T-helper 17 cell (primary cell): ENCODE data around the gene SMIM13. TPM values are rescaled to one million over a fixed set of nuclear protein-coding genes. Genes with fewer than 3 reads are reported as not detected.
A peak's percentile ranks its signal among the peaks of the same experiment; 100 is the strongest.

Source experiments
- ATAC-seq: fragments of 150-1000 bp; cut with Tn5 transposase; 2 replicates; pipeline ENCODE4 v1.10.0; 2021; ENCODE audit warnings: mild to moderate bottlenecking, moderate library complexity
- DNase-seq, 3 donors: peaks; one replicate each; pipeline versions ENCODE4 v3.0.0 to v3.0.0-alpha.2; 2020 to 2021
- H3K9me3 ChIP-seq: one replicate; pipeline ENCODE4 v1.7.0; 2013; ENCODE audit warnings: low read length, mild to moderate bottlenecking; ENCODE audit not compliant: control insufficient read depth, poor library complexity, severe bottlenecking
- H3K27ac Mint-ChIP-seq: one replicate; pipeline ENCODE4 v1.8.0; 2022; ENCODE audit warnings: mild to moderate bottlenecking, moderate library complexity, mixed read lengths
- H3K27me3 Mint-ChIP-seq: one replicate; pipeline ENCODE4 v1.8.0; 2022; ENCODE audit warnings: mixed read lengths
- H3K36me3 Mint-ChIP-seq: one replicate; pipeline ENCODE4 v1.8.0; 2022; ENCODE audit warnings: low read depth, mixed read lengths
- H3K4me1 Mint-ChIP-seq: one replicate; pipeline ENCODE4 v1.8.0; 2022; ENCODE audit warnings: mild to moderate bottlenecking, mixed read lengths
- H3K4me3 Mint-ChIP-seq: one replicate; pipeline ENCODE4 v1.8.0; 2022; ENCODE audit warnings: mild to moderate bottlenecking, moderate library complexity, mixed read lengths
- total RNA-seq, 4 donors: library from RNA in 2 of 4; stranded (reverse) in 2 of 4; gene quantifications; one replicate each; pipeline ENCODE4 v1.2.3 and lab custom pipeline; 2022 to 2026

SMIM13 gene
- total RNA-seq, 2 donors from 2014 or later: 7.5 to 10.1 TPM

DNA sequence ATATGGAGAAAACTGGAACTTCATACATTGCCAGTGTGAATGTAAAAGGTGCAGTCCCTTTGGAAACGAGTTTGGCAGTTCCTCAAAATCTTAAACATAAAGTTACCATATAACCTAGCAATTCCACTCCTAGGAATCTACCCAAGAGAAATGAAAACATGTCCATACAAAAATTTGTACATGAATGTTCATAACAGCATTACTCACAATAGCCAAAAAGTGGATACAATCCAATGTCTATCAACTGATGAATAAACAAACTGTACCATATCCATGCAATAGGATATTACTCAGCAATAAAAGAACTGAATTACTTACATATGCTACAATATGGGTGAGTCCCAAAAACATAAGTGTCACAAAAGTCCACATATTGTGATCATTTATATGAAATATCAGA lies 66.6 kb downstream of the SMIM13 start:
- H3K36me3 Mint-ChIP-seq: no peaks in the 10 kb centered on the region
- H3K27me3 Mint-ChIP-seq: no peaks in the 10 kb centered on the region
- no peak for ATAC-seq
- no peak overlapping the region for H3K4me3 Mint-ChIP-seq
- H3K4me1 Mint-ChIP-seq: peaks cover 13% of the 10 kb centered on the region
- no peak overlapping the region for H3K27ac Mint-ChIP-seq
- no peak for DNase-seq
- H3K9me3 ChIP-seq: no peaks in the 10 kb centered on the region

DNA sequence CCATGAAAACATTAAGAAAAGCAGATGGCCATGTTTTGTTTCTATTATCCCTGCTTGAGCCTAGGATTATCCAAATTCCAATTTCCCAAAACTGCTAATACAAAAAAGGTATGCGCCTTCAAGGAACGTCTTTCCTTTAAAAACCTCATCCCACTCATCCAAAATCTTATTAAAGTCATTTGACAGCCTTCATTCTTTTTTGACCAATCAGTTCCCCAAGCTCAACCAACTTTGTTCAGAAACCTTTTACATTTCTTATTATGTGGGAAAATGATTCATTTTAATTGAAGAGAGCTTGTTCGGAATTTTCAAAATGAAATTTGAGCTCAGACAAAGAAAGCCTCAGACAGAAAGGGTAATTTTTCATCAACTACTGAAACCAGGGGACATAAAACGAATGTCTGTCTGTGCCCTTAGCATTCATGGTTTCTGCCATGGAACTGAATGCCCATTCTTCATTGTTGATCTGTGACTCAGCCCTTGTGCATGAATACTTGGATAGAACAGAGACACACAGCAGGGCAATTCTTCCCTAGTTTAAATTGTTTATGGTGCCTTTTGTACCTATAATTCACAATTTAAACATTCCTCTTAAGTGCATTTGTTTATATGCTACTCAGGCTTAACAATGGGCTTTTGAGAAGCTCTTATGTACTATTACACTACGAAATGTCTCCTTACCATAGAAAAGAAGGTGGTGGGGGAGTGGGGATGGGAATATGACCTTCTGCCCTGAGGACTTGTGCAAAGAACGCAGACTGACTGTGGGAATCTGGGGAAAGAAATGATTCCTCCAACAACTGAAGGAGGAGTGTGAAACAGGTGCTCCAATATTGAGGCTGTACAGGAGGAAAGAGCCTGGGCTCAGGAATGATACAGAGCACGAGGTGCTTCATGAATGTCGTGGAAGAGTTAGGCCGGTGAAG lies 67.7 kb downstream of the SMIM13 start:
- H3K36me3 Mint-ChIP-seq: peaks cover 2% of the 10 kb centered on the region
- no peak overlapping the region for H3K4me3 Mint-ChIP-seq
- H3K4me1 Mint-ChIP-seq: peaks cover 13% of the 10 kb centered on the region
- H3K27me3 Mint-ChIP-seq: no peaks in the 10 kb centered on the region
- ATAC-seq: no peak
- no peak for DNase-seq
- H3K9me3 ChIP-seq: no peaks in the 10 kb centered on the region
- no peak overlapping the region for H3K27ac Mint-ChIP-seq

DNA sequence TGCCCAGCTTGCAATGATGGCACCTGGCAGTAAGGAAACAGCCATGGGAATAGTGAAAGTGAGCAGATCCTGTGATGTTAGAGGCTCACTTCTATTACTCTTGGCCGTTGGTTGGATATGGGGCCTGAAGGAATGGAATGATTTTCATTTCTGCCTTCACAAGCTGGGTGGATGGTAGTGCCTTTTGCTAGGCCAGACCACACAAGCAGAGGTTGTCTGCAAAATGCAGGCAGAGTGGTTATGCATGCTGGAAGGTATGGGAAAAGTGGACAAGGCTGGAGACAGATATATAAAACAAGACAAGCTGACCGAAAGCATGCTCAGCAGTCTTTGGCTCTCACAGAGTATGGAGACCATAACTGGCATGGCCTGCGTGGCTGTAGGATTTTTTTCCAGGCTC lies 68.6 kb downstream of the SMIM13 start:
- no peak overlapping the region for H3K4me3 Mint-ChIP-seq
- DNase-seq: no peak
- H3K9me3 ChIP-seq: no peaks in the 10 kb centered on the region
- peaks cover 13% of the 10 kb centered on the region for H3K4me1 Mint-ChIP-seq
- peaks cover 2% of the 10 kb centered on the region for H3K36me3 Mint-ChIP-seq
- H3K27ac Mint-ChIP-seq: no peak overlapping the region
- ATAC-seq: no peak
- no peaks in the 10 kb centered on the region for H3K27me3 Mint-ChIP-seq

DNA sequence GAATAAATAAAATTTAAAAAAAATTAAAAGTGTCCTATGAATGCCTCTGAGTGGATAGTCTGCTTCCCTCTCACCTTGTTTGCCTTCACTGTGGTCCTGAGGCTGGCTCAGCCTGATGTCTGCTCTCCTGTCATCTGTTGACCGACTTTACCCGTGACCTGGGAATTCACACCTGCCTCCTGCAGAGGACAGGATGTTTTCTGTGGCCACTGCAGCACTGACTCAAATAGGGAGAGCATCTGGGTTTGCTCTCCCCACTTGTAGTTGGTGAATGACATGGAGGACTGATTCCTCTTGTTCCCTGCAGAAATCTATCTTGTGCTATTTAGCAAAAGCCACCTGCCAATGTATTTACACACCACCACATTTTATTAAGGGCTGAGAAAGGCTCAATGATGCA lies 70.3 kb downstream of the SMIM13 start:
- ATAC-seq (no peak), DNase-seq (no peak)
- peaks cover 2% of the 10 kb centered on the region for H3K36me3 Mint-ChIP-seq
- no peaks in the 10 kb centered on the region for H3K27me3 Mint-ChIP-seq
- no peak overlapping the region for H3K4me3 Mint-ChIP-seq
- H3K27ac Mint-ChIP-seq: no peak overlapping the region
- peaks cover 13% of the 10 kb centered on the region for H3K4me1 Mint-ChIP-seq
- H3K9me3 ChIP-seq: no peaks in the 10 kb centered on the region

DNA sequence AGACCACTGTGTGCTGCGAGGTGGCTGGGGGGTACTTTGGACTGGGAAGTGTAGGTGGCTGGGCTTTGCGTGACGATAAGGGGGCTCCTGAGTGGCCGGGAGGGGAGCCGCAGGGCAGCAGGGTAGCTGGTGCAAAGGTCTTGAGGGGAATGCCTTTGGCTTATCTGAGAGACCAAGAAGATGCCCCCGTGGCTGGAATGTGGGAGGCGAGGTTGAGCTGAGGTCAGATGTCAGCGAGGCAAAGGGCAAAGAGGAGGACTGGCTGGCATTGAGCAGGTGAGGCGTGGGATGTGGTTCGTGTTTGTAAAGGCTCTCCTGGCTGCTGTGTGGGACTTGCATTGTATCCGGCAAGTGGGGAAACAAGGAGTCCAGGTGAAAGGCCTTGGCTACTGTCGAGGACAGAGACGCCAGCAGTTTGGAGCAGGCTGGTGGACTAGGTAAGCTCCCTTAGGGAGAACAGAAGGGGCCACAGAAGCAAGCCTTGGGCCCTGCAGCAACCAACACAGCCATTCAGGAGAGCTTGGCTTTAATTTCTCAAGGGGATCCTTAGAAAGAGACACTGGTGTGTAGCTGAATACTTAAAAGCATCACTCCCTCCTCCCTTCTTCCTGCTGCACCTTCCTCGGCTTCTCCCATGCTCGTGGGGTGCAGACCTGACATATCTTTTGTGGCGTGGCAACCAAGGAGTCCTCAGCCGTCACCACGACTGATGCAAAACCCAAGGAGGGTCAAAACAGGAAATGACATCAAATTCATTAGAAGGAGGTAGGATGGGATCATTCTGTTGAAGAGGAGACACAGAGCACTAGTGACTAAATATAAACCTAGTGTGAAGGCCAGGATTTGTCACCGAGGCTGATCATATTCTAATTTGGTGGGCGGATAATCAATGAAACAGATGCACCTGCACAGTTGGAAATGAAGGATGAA lies 71.3 kb downstream of the SMIM13 start:
- ATAC-seq (no peak), DNase-seq (no peak)
- H3K27ac Mint-ChIP-seq: no peak overlapping the region
- H3K4me3 Mint-ChIP-seq: no peak overlapping the region
- H3K27me3 Mint-ChIP-seq: no peaks in the 10 kb centered on the region
- peaks cover 13% of the 10 kb centered on the region for H3K4me1 Mint-ChIP-seq
- H3K9me3 ChIP-seq: no peaks in the 10 kb centered on the region
- peaks cover 2% of the 10 kb centered on the region for H3K36me3 Mint-ChIP-seq

DNA sequence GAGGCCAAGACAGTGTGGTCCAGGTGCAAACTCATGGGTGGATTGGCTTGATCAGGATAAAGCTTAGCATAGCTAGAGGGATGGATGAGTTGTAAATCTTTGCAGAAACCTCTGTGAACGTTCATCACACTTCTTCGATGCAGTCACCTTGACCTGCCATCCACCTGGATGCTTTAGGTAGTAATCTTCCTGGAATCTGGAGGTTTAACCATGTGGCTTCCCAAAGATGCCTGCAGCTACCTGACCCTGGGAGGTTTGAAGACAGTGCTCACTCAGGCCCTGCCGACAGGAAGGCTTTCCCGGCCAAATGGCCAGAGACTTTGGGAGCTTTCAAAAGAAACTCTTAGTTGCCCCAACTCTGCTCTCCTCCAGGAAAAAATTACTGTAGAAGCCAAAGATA lies 73.3 kb downstream of the SMIM13 start:
- no peak for DNase-seq
- H3K36me3 Mint-ChIP-seq: peaks cover 2% of the 10 kb centered on the region
- H3K27me3 Mint-ChIP-seq: no peaks in the 10 kb centered on the region
- peaks cover 13% of the 10 kb centered on the region for H3K4me1 Mint-ChIP-seq
- H3K27ac Mint-ChIP-seq: no peak overlapping the region
- ATAC-seq: no peak
- H3K4me3 Mint-ChIP-seq: no peak overlapping the region
- H3K9me3 ChIP-seq: no peaks in the 10 kb centered on the region

DNA sequence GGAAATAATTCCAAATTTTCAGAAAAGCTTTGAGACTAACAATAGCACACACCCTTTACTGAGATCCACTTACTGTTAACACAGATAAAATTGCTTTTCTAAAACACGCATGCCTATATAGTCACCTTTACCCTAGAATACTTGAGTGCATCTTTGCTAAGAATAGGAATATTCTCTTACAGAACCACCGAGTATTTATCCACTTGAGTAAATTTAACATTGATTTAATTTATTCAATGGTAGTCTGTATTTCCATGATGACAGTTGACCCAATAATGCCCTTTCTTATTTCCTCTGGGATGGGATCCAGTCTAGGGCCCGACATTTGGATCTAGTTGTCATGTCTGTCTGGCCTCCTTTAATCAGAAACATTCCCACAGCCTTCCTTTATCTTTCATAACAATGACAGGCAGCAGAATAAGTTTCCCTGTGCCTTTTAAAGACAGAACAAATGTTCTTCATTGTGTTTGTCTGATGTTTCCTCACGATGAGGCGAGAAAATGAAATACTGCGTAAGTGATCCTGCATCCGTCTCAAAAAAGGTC lies 74.5 kb downstream of the SMIM13 start:
- Mint-ChIP-seq H3K27me3 (no peaks in the 10 kb centered on the region), H3K27ac (no peak overlapping the region), H3K4me1 (peaks cover 20% of the 10 kb centered on the region), H3K4me3 (no peak overlapping the region), H3K36me3 (peaks cover 2% of the 10 kb centered on the region)
- H3K9me3 ChIP-seq: no peaks in the 10 kb centered on the region
- DNase-seq (no peak), ATAC-seq (no peak)

DNA sequence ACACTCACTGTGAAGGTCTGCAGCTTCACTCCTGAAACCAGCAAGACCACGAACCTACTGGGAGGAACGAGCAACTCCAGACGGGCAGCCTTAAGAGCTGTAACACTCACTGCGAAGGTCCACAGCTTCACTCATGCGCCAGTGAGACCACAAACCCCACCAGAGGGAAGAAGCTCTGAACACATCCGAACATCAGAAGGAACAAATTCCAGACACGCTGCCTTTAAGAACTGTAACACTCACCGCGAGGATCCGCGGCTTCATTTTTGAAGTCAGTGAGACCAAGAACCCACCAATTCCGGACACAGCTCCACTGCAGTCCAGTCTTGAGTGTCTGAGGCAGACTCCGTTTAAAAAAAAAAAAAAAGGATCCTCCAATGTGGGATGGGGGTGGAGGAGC lies 78.3 kb downstream of the SMIM13 start:
- H3K4me3 Mint-ChIP-seq: no peak overlapping the region
- peaks cover 11% of the 10 kb centered on the region for H3K4me1 Mint-ChIP-seq
- ATAC-seq: no peak
- H3K9me3 ChIP-seq: no peaks in the 10 kb centered on the region
- no peak for DNase-seq
- no peak overlapping the region for H3K27ac Mint-ChIP-seq
- H3K27me3 Mint-ChIP-seq: no peaks in the 10 kb centered on the region
- H3K36me3 Mint-ChIP-seq: no peaks in the 10 kb centered on the region

DNA sequence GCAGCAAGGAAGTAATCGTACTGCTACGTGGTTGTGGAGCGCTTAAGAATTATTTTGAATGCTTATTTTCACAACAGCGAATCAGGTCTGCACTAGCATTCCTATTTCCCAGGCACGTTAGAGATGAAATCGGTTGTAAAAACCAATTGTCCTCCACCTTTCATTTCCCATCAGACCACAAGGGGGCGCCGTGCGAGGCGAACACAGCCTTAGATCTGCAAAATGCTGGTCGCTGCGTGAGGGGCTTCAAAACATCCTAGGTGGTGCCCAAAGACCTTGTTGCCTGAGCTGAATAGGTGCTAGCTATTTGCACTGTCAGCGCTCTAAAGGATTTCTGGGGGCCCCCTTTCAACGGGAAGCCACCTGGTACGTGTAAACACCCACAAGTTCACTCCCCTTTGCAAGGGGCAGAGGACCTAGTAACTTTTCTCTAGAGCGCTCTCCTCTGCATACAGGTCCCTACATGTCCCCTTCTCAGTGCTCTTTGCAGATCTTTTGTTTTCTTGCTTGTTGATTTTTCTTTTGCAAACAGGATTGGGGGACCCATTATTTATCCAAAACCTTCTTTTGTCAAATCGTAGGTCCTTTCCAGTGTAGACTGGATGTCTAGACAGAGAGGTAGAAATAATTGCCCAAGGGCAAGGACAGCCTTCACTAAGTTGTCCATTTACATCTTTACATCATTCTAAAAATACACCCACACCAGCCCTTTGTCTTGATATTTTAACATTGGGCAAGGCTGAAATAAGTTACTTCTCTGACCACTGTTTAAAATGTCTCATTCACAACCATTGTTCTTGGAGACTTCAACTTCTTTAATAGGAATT lies 79.1 kb downstream of the SMIM13 start:
- Mint-ChIP-seq H3K27me3 (no peaks in the 10 kb centered on the region), H3K4me1 (peaks cover 11% of the 10 kb centered on the region), H3K27ac (peak overlapping the region; percentile 47), H3K36me3 (no peaks in the 10 kb centered on the region), H3K4me3 (peak overlapping the region; percentile 59)
- ATAC-seq (peak; percentile 78), DNase-seq (peak; percentile 56 to 77 (median 63))
- no peaks in the 10 kb centered on the region for H3K9me3 ChIP-seq

DNA sequence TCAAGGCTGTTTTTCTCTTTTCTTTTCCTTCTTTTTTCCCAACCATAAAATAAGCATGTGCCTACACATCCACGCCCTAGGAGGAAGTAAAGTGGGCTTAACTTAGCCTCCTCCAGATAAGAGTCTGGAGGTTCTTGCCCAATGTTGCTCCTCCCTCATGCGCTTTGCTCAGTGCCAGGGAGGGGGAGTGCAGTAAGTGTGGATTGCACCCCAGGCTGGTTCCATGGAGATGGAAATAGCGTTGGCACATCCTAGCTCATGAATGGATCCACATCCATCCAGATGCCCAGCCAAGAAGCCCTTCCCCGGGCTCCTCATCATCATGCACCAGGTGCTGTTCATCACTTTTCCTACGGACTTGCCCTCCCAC lies 80.6 kb downstream of the SMIM13 start:
- peaks cover 11% of the 10 kb centered on the region for H3K4me1 Mint-ChIP-seq
- H3K9me3 ChIP-seq: no peaks in the 10 kb centered on the region
- ATAC-seq (no peak), DNase-seq (no peak)
- H3K36me3 Mint-ChIP-seq: no peaks in the 10 kb centered on the region
- no peaks in the 10 kb centered on the region for H3K27me3 Mint-ChIP-seq
- peak overlapping the region; percentile 53 for H3K27ac Mint-ChIP-seq
- H3K4me3 Mint-ChIP-seq: peak overlapping the region; percentile 56

DNA sequence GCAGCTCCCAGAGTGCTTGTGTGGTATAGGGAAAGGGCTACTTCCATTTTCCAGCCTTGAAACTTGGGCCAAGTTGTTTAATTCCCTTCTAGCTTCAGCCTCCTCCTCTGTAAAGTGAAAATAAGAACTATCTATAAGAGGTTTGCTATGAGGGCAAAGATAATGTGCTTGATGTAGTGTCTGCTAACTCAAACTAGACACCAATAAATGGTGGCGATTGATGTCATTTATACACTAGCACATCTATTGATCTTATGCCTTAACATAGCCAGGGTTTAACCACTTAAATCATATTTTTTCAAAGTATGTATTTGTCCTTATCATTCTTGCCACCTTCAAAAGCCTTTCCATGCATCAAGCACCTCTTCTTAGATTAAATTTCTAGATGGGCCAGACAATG lies 83.6 kb downstream of the SMIM13 start:
- no peaks in the 10 kb centered on the region for H3K36me3 Mint-ChIP-seq

DNA sequence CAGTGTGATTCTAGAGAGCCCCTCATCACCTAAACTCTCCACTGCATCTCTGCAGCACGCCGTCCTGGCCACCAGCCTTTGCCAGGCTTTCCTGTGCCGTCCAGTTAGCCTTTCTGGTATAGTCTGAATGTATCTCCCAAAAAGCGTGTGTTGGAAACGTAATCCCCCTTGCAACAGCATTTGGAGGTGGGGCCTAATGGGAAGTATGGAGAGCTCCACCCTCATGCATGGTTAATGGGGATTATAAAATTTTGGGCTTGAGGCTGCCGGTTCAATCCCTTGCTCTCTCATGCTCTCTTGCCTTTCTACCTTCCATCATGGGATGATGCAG lies 85.4 kb downstream of the SMIM13 start:
- H3K27ac Mint-ChIP-seq: no peak overlapping the region
- ATAC-seq: no peak
- H3K9me3 ChIP-seq: no peaks in the 10 kb centered on the region
- no peaks in the 10 kb centered on the region for H3K36me3 Mint-ChIP-seq
- H3K4me3 Mint-ChIP-seq: no peak overlapping the region
- no peak for DNase-seq
- H3K4me1 Mint-ChIP-seq: peaks cover 3% of the 10 kb centered on the region
- no peaks in the 10 kb centered on the region for H3K27me3 Mint-ChIP-seq

More for the DNA sequence above, 83.6 kb downstream of the SMIM13 start:
- H3K9me3 ChIP-seq: no peaks in the 10 kb centered on the region
- Mint-ChIP-seq H3K4me1 (peaks cover 9% of the 10 kb centered on the region), H3K4me3 (no peak overlapping the region), H3K27ac (no peak overlapping the region), H3K27me3 (no peaks in the 10 kb centered on the region)
- ATAC-seq (no peak), DNase-seq (no peak)
